Dendritic cell treated with granulocyte-macrophage colony-stimulating factor and Interleukin-4, amounts not matched to agents 40 ng/mL and 50 ng/mL, for 4 days (primary cell): ENCODE results near the gene DOCK10.

Experiments
- H3K27ac Mint-ChIP-seq: one replicate; pipeline ENCODE4 v1.8.0; 2022; ENCODE audit warnings: mild to moderate bottlenecking, mixed read lengths
- H3K27me3 Mint-ChIP-seq: one replicate; pipeline ENCODE4 v1.8.0; 2022; ENCODE audit warnings: mild to moderate bottlenecking, mixed read lengths
- H3K36me3 Mint-ChIP-seq: one replicate; pipeline ENCODE4 v1.8.0; 2022; ENCODE audit warnings: low read depth, mixed read lengths
- H3K4me1 Mint-ChIP-seq: one replicate; pipeline ENCODE4 v1.8.0; 2022; ENCODE audit warnings: low read depth, mixed read lengths
- H3K4me3 Mint-ChIP-seq: one replicate; pipeline ENCODE4 v1.8.0; 2022; ENCODE audit warnings: mild to moderate bottlenecking, moderate library complexity, mixed read lengths
- H3K9me3 Mint-ChIP-seq: one replicate; pipeline ENCODE4 v1.8.0; 2022; ENCODE audit warnings: mixed read lengths
- intact Hi-C: fragments of 100-400 bp; cut with micrococcal nuclease; formaldehyde crosslinking; loops from one replicate; pipeline ENCODE4 v1.15.0; 2022

DOCK10 gene

GRCh38 chr2:224970311-224970710 lies 72.0 kb downstream of the DOCK10 start:
- Mint-ChIP-seq H3K4me1 (peaks cover 39% of the 10 kb centered on the region), H3K27ac (no peak overlapping the region), H3K4me3 (no peak overlapping the region), H3K27me3 (no peaks in the 10 kb centered on the region), H3K36me3 (peaks cover 57% of the 10 kb centered on the region), H3K9me3 (no peaks in the 10 kb centered on the region)
- intact Hi-C loops = no loop called here

GRCh38 chr2:224969633-224970260 lies 72.5 kb downstream of the DOCK10 start:
- H3K36me3 Mint-ChIP-seq = peaks cover 53% of the 10 kb centered on the region
- intact Hi-C loops = no loop called here
- peaks cover 39% of the 10 kb centered on the region for H3K4me1 Mint-ChIP-seq
- no peak overlapping the region for H3K27ac Mint-ChIP-seq
- H3K27me3 Mint-ChIP-seq = no peaks in the 10 kb centered on the region
- H3K4me3 Mint-ChIP-seq = no peak overlapping the region
- no peaks in the 10 kb centered on the region for H3K9me3 Mint-ChIP-seq

- H3K27me3 Mint-ChIP-seq = no peaks in the 10 kb centered on the region
- H3K36me3 Mint-ChIP-seq = peaks cover 57% of the 10 kb centered on the region
- intact Hi-C loops = no loop called here
- H3K9me3 Mint-ChIP-seq = no peaks in the 10 kb centered on the region
- peaks cover 44% of the 10 kb centered on the region for H3K4me1 Mint-ChIP-seq
- H3K27ac Mint-ChIP-seq = no peak overlapping the region
- no peak overlapping the region for H3K4me3 Mint-ChIP-seq
Measured at GRCh38 chr2:224969095-224969494, 73.2 kb downstream of the DOCK10 start.

- peaks cover 36% of the 10 kb centered on the region for H3K4me1 Mint-ChIP-seq
Measured at GRCh38 chr2:224968051-224968450, 74.2 kb downstream of the DOCK10 start.

GRCh38 chr2:224966613-224967012 lies 75.7 kb downstream of the DOCK10 start:
- Mint-ChIP-seq H3K9me3 (no peaks in the 10 kb centered on the region), H3K4me1 (peaks cover 46% of the 10 kb centered on the region), H3K27me3 (no peaks in the 10 kb centered on the region), H3K36me3 (peaks cover 55% of the 10 kb centered on the region), H3K27ac (no peak overlapping the region), H3K4me3 (no peak overlapping the region)
- intact Hi-C loops = no loop called here

More at GRCh38 chr2:224968051-224968450, 74.2 kb downstream of the DOCK10 start:
- Mint-ChIP-seq H3K36me3 (peaks cover 50% of the 10 kb centered on the region), H3K27ac (peak overlapping the region; percentile 25), H3K4me3 (no peak overlapping the region), H3K27me3 (no peaks in the 10 kb centered on the region), H3K9me3 (no peaks in the 10 kb centered on the region)
- intact Hi-C loops = no loop called here

- no peaks in the 10 kb centered on the region for H3K9me3 Mint-ChIP-seq
- no peak overlapping the region for H3K4me3 Mint-ChIP-seq
- intact Hi-C loops = no loop called here
- peak overlapping the region; percentile 48 for H3K27ac Mint-ChIP-seq
- H3K27me3 Mint-ChIP-seq = no peaks in the 10 kb centered on the region
- peaks cover 71% of the 10 kb centered on the region for H3K4me1 Mint-ChIP-seq
- H3K36me3 Mint-ChIP-seq = peaks cover 48% of the 10 kb centered on the region
Measured at GRCh38 chr2:224959556-224959955, 82.7 kb downstream of the DOCK10 start.

GRCh38 chr2:224958873-224959272 lies 83.4 kb downstream of the DOCK10 start:
- H3K4me1 Mint-ChIP-seq = peaks cover 68% of the 10 kb centered on the region
- no peaks in the 10 kb centered on the region for H3K27me3 Mint-ChIP-seq
- peaks cover 44% of the 10 kb centered on the region for H3K36me3 Mint-ChIP-seq
- H3K9me3 Mint-ChIP-seq = no peaks in the 10 kb centered on the region
- no peak overlapping the region for H3K4me3 Mint-ChIP-seq
- intact Hi-C loops = no loop called here
- H3K27ac Mint-ChIP-seq = peak overlapping the region; percentile 72

GRCh38 chr2:224958462-224958857 lies 83.8 kb downstream of the DOCK10 start:
- Mint-ChIP-seq H3K4me1 (peaks cover 72% of the 10 kb centered on the region), H3K9me3 (no peaks in the 10 kb centered on the region), H3K27ac (peak overlapping the region; percentile 72), H3K27me3 (no peaks in the 10 kb centered on the region), H3K36me3 (peaks cover 49% of the 10 kb centered on the region), H3K4me3 (no peak overlapping the region)
- intact Hi-C loops = no loop called here

GRCh38 chr2:224957540-224958461 lies 84.5 kb downstream of the DOCK10 start:
- intact Hi-C loops = no loop called here
- no peaks in the 10 kb centered on the region for H3K27me3 Mint-ChIP-seq

GRCh38 chr2:224956706-224957105 lies 85.6 kb downstream of the DOCK10 start:
- no peaks in the 10 kb centered on the region for H3K27me3 Mint-ChIP-seq
- no peak overlapping the region for H3K4me3 Mint-ChIP-seq
- H3K36me3 Mint-ChIP-seq = peaks cover 51% of the 10 kb centered on the region
- peak overlapping the region; percentile 72 for H3K27ac Mint-ChIP-seq
- peaks cover 75% of the 10 kb centered on the region for H3K4me1 Mint-ChIP-seq
- intact Hi-C loops = no loop called here
- H3K9me3 Mint-ChIP-seq = no peaks in the 10 kb centered on the region

More at GRCh38 chr2:224957540-224958461, 84.5 kb downstream of the DOCK10 start:
- Mint-ChIP-seq H3K27ac (peak overlapping the region; percentile 72), H3K4me3 (no peak overlapping the region), H3K9me3 (no peaks in the 10 kb centered on the region), H3K4me1 (peaks cover 75% of the 10 kb centered on the region), H3K36me3 (peaks cover 50% of the 10 kb centered on the region)

- Mint-ChIP-seq H3K9me3 (no peaks in the 10 kb centered on the region), H3K4me3 (no peak overlapping the region), H3K27me3 (no peaks in the 10 kb centered on the region), H3K4me1 (peaks cover 76% of the 10 kb centered on the region), H3K36me3 (peaks cover 44% of the 10 kb centered on the region), H3K27ac (no peak overlapping the region)
- intact Hi-C loops = loop anchor here (5.0 kb wide), 1 partner anchor 37 kb away; no protein-coding TSS in a partner anchor
Measured at GRCh38 chr2:224954980-224955379, 87.3 kb downstream of the DOCK10 start.

GRCh38 chr2:224952936-224953657 lies 89.2 kb downstream of the DOCK10 start:
- Mint-ChIP-seq H3K4me1 (peaks cover 79% of the 10 kb centered on the region), H3K4me3 (peak overlapping the region; percentile 6), H3K27me3 (no peaks in the 10 kb centered on the region), H3K27ac (peak overlapping the region; percentile 74), H3K9me3 (no peaks in the 10 kb centered on the region), H3K36me3 (peaks cover 49% of the 10 kb centered on the region)
- intact Hi-C loops = loop anchor here (5.0 kb wide), 1 partner anchor 39 kb away; no protein-coding TSS in a partner anchor

- Mint-ChIP-seq H3K4me1 (peaks cover 79% of the 10 kb centered on the region), H3K36me3 (peaks cover 46% of the 10 kb centered on the region), H3K9me3 (no peaks in the 10 kb centered on the region), H3K27ac (peak overlapping the region; percentile 74), H3K4me3 (peak overlapping the region; percentile 24), H3K27me3 (no peaks in the 10 kb centered on the region)
- intact Hi-C loops = loop anchor here (5.0 kb wide), 1 partner anchor 40 kb away; no protein-coding TSS in a partner anchor
Measured at GRCh38 chr2:224951723-224952481, 90.4 kb downstream of the DOCK10 start.
